A549 treated with DMSO at 1 μM for 4 hours (cell line): ENCODE measurements around the gene ELF3. TPM values are rescaled to one million over a fixed set of nuclear protein-coding genes. Genes with fewer than 3 reads are reported as not detected.

ENCODE experiments used
- total RNA-seq: library from RNA; stranded (reverse); fragments of 200-300 nt; extraction: Qiagen RNA extraction; gene quantifications from 5 replicates; pipeline ENCODE4 v1.2.3, GENCODE V29; 2022; ENCODE audit warnings: low read depth

ELF3 gene
- 238 to 280 TPM (median 261 TPM) in 5 replicates for total RNA-seq

GRCh38 chr1:202010180-202011015 is at the start of gene ELF3:
Gene ELF3, plus strand, starts transcription at chr1:202010587. Its CDS starts 550 bp downstream, at chr1:202011137.

GRCh38 chr1:201982623-201983379 is 27.6 kb upstream of the ELF3 start, which contains the start of gene RNPEP:
Gene RNPEP, plus strand, starts transcription at chr1:201982648. Its CDS starts 19 bp downstream, at chr1:201982667.

Other genes starting within 250 kb of the ELF3 start
- 26.7 to 53.2 TPM (median 44.7 TPM) in 5 replicates for gene IPO9, start 181.4 kb upstream of the ELF3 start, total RNA-seq
- 12.0 to 18.2 TPM (median 16.1 TPM) in 5 replicates for gene SHISA4, start 121.7 kb upstream of the ELF3 start, total RNA-seq
- gene LMOD1, start 64.0 kb upstream of the ELF3 start, total RNA-seq, result not detected in 5 replicates
- 93.5 to 125 TPM (median 99.6 TPM) in 5 replicates for gene TIMM17A, start 55.1 kb upstream of the ELF3 start, total RNA-seq
- gene RNPEP, start 27.9 kb upstream of the ELF3 start, total RNA-seq, result 85.6 to 90.8 TPM (median 89.3 TPM) in 5 replicates
- gene GPR37L1, start 112.3 kb downstream of the ELF3 start, total RNA-seq, result 0.13 to 0.22 TPM (median 0.15 TPM) in 5 replicates
- gene ARL8A, start 134.2 kb downstream of the ELF3 start, total RNA-seq, result 35.5 to 42.7 TPM (median 41.5 TPM) in 5 replicates
- gene PTPN7, start 150.0 kb downstream of the ELF3 start, total RNA-seq, result 0.05 to 0.11 TPM in 2 of 5 replicates, not detected in the others
- 0.40 to 0.75 TPM (median 0.61 TPM) in 5 replicates for gene LGR6, start 183.2 kb downstream of the ELF3 start, total RNA-seq